ENCODE results near the gene OTUD7B.
A peak's percentile ranks its signal among the peaks of the same experiment; 100 is the strongest.

The OTUD7B gene

DNA sequence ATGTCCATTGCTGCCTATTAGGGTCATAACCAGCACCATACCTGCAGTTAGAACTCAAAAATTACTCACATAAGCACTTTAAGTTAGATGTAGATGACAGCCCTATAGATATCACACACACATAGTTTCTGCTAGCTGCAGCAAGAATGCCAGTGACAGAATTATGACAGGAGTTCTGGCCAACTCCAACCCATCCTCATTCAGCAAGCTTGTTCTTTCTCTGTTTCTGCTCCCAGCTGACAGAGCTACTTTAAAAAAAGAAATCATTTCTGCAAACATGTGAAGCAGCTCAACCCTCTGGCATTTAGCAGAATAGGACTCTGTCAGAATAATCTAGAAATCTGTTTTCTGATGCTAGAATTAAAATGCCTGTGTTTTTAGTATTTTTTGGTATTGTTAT, 23.8 kb upstream of the OTUD7B start:
- H3K4me3 ChIP-seq (ENCODE audit: low read depth, low read length): no peak overlapping the region
- TF ChIP-seq, protein P1, sequence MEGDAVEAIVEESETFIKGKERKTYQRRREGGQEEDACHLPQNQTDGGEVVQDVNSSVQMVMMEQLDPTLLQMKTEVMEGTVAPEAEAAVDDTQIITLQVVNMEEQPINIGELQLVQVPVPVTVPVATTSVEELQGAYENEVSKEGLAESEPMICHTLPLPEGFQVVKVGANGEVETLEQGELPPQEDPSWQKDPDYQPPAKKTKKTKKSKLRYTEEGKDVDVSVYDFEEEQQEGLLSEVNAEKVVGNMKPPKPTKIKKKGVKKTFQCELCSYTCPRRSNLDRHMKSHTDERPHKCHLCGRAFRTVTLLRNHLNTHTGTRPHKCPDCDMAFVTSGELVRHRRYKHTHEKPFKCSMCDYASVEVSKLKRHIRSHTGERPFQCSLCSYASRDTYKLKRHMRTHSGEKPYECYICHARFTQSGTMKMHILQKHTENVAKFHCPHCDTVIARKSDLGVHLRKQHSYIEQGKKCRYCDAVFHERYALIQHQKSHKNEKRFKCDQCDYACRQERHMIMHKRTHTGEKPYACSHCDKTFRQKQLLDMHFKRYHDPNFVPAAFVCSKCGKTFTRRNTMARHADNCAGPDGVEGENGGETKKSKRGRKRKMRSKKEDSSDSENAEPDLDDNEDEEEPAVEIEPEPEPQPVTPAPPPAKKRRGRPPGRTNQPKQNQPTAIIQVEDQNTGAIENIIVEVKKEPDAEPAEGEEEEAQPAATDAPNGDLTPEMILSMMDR (IDR thresholded peaks at IDR 0.05; ENCODE audit: insufficient read depth, low read depth, low read length, missing control alignments): no peak
- no peak for DNase-seq (ENCODE audit: low read depth)

DNA sequence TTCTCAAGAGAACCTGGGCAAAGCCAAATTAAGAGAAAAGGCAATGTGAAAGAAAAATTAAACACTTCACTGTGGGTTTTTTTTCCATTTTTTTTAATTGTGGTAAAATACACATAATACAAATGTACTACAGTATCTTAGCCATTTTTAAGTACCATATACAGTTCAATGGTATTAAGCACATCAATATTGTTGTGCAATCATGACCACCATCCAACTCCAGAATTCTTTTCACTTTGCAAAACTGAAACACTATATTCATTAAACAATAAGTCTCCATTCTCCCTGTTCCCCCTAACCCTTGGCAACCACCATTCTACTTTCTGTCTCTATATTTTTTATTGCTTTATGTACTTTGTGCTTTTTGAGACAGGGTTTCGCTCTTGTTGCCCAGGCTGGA, 17.8 kb upstream of the OTUD7B start:
- TF ChIP-seq, protein P1 (IDR thresholded peaks at IDR 0.05; ENCODE audit: insufficient read depth, low read depth, low read length, missing control alignments): no peak
- no peak for DNase-seq (ENCODE audit: low read depth)
- H3K4me3 ChIP-seq (ENCODE audit: low read depth, low read length): no peak overlapping the region

DNA sequence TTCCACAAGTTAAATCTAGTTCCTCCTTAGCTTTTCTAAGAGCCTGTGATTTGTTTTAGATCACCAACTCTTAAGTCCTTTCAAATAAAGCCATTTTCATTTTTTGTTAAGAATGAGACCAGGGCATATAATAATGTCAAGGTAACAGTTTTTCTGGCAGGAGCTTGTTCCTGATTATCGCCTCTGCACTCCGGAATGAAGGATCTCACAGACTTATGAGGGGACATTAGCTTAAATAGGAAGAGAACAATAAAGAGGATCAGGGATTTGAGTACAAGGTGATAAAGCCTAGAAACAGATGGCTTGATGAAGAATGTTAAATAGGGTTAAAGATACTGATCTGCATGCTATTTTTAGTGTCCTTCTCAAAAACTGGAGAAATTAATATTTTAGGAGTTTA, 13.6 kb upstream of the OTUD7B start:
- TF ChIP-seq, protein P1 (IDR thresholded peaks at IDR 0.05; ENCODE audit: insufficient read depth, low read depth, low read length, missing control alignments): no peak
- H3K4me3 ChIP-seq (ENCODE audit: low read depth, low read length): no peak overlapping the region
- no peak for DNase-seq (ENCODE audit: low read depth)

DNA sequence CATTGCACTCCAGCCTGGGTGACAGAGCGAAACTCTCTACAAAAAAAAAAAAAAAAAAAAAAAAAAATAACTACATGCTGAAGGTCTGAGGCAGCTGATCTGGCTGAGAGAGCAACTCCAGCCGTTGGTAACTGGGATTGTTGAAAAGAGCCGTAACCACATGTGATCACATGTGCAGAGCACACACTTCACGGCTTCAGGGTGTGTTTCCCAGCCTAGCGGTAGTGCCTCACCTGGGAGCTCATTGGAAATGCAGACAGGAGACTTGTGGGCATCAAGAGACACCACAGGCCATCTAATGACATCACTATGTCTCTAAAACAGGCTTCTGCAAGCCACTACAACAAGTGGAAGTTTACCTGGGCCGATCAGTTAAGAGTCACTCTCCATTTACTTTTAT, 11.8 kb upstream of the OTUD7B start:
- no peak overlapping the region for H3K4me3 ChIP-seq (ENCODE audit: low read depth, low read length)
- no peak for DNase-seq (ENCODE audit: low read depth)
- TF ChIP-seq, protein P1 (IDR thresholded peaks at IDR 0.05; ENCODE audit: insufficient read depth, low read depth, low read length, missing control alignments): no peak

DNA sequence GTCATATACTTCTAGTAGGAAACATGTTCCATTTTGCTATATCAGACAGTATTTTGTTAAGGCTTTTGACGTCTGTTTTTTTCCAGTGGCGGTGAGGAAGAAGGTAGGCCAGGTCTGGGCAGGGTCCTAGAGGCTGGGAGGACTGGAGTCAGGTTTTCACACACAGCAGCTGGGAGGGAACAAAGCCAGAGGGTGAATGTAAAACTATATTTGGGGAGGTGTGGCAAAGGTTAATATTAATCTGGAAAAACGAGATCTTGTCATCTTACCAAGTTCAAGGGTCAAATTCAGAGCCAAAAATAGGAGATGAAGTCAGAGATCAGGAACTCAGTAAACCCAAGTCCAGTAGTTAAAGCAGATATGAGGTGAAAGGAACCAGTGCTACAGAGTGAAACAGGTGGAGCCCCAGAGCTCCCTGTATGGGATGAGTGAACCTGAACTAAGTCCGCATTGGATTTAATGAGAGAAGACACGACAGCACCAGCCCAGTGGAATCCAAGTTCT, 10.7 kb upstream of the OTUD7B start:
- TF ChIP-seq, protein P1 (IDR thresholded peaks at IDR 0.05; ENCODE audit: insufficient read depth, low read depth, low read length, missing control alignments): no peak
- DNase-seq (ENCODE audit: low read depth): no peak
- H3K4me3 ChIP-seq (ENCODE audit: low read depth, low read length): no peak overlapping the region

DNA sequence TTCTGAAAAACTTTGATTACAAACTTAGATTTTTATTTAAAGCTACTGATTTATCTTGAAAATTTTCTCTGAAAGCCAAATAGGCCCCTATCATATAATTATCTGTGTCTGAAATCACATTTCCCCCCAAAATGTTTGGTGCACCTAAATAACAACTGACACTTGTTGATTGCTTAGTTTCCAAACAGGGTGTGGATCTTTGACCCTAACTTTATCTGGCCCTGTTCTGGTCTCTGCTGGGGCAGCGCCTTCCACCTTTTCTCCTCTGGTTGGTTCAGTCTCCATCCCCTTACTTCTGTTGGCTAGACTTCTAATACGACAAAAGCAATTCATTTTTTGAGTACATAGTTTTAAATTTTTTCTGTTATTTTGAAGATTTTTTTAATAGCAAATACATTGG, 10.2 kb upstream of the OTUD7B start:
- no peak for DNase-seq (ENCODE audit: low read depth)
- no peak overlapping the region for H3K4me3 ChIP-seq (ENCODE audit: low read depth, low read length)
- TF ChIP-seq, protein P1 (IDR thresholded peaks at IDR 0.05; ENCODE audit: insufficient read depth, low read depth, low read length, missing control alignments): no peak

DNA sequence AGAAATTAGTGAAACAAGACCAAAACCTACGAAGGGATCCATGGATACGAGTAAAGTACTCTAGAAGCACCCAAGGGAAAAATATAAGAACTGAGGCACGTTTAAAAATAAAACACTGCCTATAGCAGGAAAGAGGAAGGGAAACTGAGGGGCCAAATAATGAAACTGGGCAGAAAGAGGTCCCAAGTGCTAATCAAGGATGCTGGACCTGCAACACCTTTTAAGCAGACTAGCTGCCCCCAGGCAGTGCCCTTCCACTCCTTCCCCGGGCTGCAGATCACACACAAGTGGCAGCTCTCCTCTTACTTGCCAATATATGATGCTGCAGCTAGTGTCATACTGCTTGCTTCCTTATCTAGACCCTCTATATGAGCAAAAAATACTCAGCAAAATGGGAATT, 7.6 kb upstream of the OTUD7B start:
- TF ChIP-seq, protein P1 (IDR thresholded peaks at IDR 0.05; ENCODE audit: insufficient read depth, low read depth, low read length, missing control alignments): no peak
- no peak overlapping the region for H3K4me3 ChIP-seq (ENCODE audit: low read depth, low read length)
- peak; percentile 20 for DNase-seq (ENCODE audit: low read depth)

Data from GM12865 (cell line).